Mucosa of stomach (tissue), 1 donor: ENCODE measurements around the gene FRMPD1.

Source experiments
- H3K27me3 ChIP-seq: one replicate; pipeline ENCODE4 v1.7.0; 2013; ENCODE audit warnings: mild to moderate bottlenecking, low read length; ENCODE audit not compliant: control insufficient read depth, insufficient read depth
- H3K36me3 ChIP-seq: one replicate; pipeline ENCODE4 v1.7.0; 2013; ENCODE audit warnings: low read length; ENCODE audit not compliant: control insufficient read depth, insufficient read depth
- H3K4me1 ChIP-seq: one replicate; pipeline ENCODE4 v1.7.0; 2013; ENCODE audit warnings: mild to moderate bottlenecking, low read length; ENCODE audit not compliant: control insufficient read depth, insufficient read depth
- H3K4me3 ChIP-seq: one replicate; pipeline ENCODE4 v1.7.0; 2013; ENCODE audit warnings: low read length
- H3K9ac ChIP-seq: one replicate; pipeline ENCODE4 v1.7.0; 2013; ENCODE audit warnings: mild to moderate bottlenecking, low read length, moderate library complexity
- H3K9me3 ChIP-seq: one replicate; pipeline ENCODE4 v1.7.0; 2013; ENCODE audit warnings: mild to moderate bottlenecking, low read length, moderate library complexity; ENCODE audit not compliant: control insufficient read depth
- donor health status: Pancreatic carcinoma.

Gene FRMPD1

GRCh38 chr9:37619806-37620205 lies 30.9 kb upstream of the FRMPD1 start:
- Histone ChIP-seq H3K36me3 (no peaks in the 10 kb centered on the region), H3K4me1 (no peaks in the 10 kb centered on the region), H3K27me3 (no peaks in the 10 kb centered on the region), H3K9me3 (no peaks in the 10 kb centered on the region), H3K4me3 (no peak overlapping the region), H3K9ac (no peak overlapping the region)

- Histone ChIP-seq H3K4me1 (no peaks in the 10 kb centered on the region), H3K36me3 (no peaks in the 10 kb centered on the region), H3K9ac (no peak overlapping the region), H3K27me3 (no peaks in the 10 kb centered on the region), H3K9me3 (no peaks in the 10 kb centered on the region), H3K4me3 (no peak overlapping the region)
These were observed 30.4 kb upstream of the FRMPD1 start for GRCh38 chr9:37620396-37620795.

DNA sequence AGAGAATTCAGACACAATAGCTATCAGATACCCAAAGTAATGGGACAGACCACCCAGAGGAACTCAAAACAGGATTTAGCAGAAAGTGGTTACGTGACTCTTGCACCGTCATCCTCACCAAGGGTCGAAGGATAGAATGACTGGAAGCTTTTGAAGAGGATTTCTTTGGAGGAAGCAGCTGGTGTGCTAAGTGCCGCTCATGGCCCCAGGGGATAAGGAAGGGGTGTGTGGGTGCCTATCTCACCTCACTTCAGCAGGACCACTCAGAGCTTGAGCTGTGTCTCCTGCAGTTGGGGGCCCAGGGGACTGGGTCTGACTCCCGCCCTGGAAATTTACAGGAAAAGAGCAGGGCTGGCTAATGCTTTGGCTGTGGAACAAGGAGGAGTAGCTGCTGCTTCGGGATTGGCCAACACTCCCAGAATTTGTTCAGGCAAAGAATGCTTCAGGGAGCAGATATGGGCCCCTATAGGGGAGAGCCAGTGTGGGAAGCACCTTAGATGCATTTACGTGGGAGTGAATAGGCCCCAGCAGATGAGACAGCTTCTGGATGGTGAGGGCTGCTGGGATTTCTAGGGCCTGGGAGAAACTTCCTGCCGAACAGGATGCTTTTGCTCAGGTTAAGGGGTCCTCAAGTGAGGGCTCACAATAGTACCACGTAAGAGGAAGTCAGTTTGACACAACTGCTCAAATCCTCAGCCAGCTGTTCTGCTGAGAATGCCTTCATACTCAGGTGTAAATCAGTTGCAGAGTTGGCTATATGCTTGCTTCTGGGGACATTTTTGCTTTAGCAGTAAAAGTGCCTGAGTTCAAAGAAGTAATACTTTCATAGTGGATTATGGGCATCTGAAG lies 29.3 kb upstream of the FRMPD1 start:
- Histone ChIP-seq H3K9ac (no peak overlapping the region), H3K4me3 (no peak overlapping the region), H3K4me1 (no peaks in the 10 kb centered on the region), H3K36me3 (no peaks in the 10 kb centered on the region), H3K9me3 (no peaks in the 10 kb centered on the region), H3K27me3 (no peaks in the 10 kb centered on the region)

GRCh38 chr9:37622462-37622861 lies 28.3 kb upstream of the FRMPD1 start:
- no peaks in the 10 kb centered on the region for H3K4me1 ChIP-seq
- H3K27me3 ChIP-seq, result no peaks in the 10 kb centered on the region
- no peaks in the 10 kb centered on the region for H3K9me3 ChIP-seq
- H3K36me3 ChIP-seq, result no peaks in the 10 kb centered on the region
- no peak overlapping the region for H3K9ac ChIP-seq
- H3K4me3 ChIP-seq, result no peak overlapping the region

DNA sequence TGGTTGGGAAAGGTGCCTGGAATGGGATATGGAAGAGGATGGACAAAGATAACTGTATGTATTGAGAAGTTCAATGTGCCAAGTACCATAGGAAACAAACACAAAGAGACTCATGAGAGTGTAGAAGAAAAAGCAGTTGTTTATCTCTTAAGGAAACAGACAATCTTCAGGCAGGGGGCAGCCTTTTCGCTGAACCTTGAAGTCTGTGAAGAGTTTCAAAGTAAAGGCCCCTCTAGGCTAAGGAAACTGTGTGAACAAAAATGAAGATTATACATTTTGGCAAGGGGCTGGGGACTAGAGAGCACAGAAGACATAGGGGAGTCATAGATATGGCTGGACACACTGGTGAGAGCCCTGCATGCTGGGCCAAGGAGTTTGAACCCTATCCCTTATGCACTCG lies 27.5 kb upstream of the FRMPD1 start:
- H3K4me3 ChIP-seq, result no peak overlapping the region
- H3K36me3 ChIP-seq, result no peaks in the 10 kb centered on the region
- H3K9ac ChIP-seq, result no peak overlapping the region
- no peaks in the 10 kb centered on the region for H3K27me3 ChIP-seq
- no peaks in the 10 kb centered on the region for H3K4me1 ChIP-seq
- no peaks in the 10 kb centered on the region for H3K9me3 ChIP-seq

GRCh38 chr9:37624073-37624472 lies 26.7 kb upstream of the FRMPD1 start:
- Histone ChIP-seq H3K4me1 (no peaks in the 10 kb centered on the region), H3K27me3 (no peaks in the 10 kb centered on the region), H3K36me3 (no peaks in the 10 kb centered on the region), H3K9me3 (no peaks in the 10 kb centered on the region), H3K4me3 (no peak overlapping the region), H3K9ac (no peak overlapping the region)

DNA sequence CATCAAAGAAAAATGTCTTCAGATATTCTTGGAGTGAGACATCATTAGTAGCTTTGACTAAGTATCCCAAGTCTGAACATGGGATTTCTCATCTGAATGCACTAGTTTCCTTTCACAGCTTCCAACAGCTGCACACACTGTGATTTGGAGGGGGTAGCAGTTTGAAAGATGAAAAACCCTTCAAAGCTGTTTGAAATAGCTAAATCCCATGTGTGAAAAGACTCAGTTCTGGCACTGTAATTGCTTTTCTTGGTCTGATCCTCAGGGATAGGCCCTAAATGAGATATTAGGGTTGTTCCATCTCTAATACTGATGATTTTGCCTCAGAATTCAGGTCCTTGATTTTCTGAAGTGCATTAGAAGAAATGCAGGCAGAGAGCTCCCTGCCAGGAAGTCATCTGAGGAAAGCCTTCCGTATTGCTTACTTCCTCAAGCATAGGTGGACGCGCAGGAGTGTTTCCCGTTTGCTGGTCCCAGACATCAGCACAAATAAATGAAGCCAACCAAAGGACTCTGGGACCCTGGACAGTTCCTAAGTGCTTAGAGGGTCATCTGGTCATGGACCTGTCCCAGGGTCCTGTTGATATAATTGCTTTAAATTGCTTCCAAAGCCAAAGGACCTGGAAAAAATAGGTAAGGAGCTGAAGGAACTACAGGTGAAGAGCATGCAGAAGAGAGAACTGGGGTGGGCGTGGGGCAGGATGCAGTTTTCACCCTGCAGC lies 25.6 kb upstream of the FRMPD1 start:
- Histone ChIP-seq H3K4me3 (no peak overlapping the region), H3K9me3 (no peaks in the 10 kb centered on the region), H3K27me3 (no peaks in the 10 kb centered on the region), H3K9ac (no peak overlapping the region), H3K36me3 (no peaks in the 10 kb centered on the region), H3K4me1 (no peaks in the 10 kb centered on the region)

DNA sequence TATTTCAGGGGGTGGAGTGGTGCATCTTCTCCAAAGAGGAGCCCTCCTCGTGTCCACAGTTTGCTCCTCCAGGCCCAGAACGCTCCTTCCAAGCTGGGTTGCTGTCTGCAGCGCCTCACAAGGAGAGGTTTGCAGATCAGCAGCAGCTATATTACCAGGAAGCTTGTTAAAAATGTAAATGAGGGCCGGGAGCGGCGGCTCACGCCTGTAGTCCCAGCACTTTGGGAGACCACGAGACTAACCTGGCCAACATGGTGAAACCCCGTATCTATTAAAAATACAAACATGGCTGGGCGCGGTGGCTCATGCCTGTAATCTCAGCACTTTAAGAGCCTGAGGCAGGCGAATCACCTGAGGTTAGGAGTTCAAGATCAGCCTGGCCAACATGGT lies 25.0 kb upstream of the FRMPD1 start:
- Histone ChIP-seq H3K36me3 (no peaks in the 10 kb centered on the region), H3K4me3 (no peak overlapping the region), H3K9ac (no peak overlapping the region), H3K4me1 (no peaks in the 10 kb centered on the region), H3K27me3 (no peaks in the 10 kb centered on the region), H3K9me3 (no peaks in the 10 kb centered on the region)

- Histone ChIP-seq H3K4me3 (no peak overlapping the region), H3K9ac (no peak overlapping the region), H3K36me3 (no peaks in the 10 kb centered on the region), H3K27me3 (no peaks in the 10 kb centered on the region), H3K9me3 (no peaks in the 10 kb centered on the region), H3K4me1 (no peaks in the 10 kb centered on the region)
These were observed 24.0 kb upstream of the FRMPD1 start for GRCh38 chr9:37626708-37627292.

DNA sequence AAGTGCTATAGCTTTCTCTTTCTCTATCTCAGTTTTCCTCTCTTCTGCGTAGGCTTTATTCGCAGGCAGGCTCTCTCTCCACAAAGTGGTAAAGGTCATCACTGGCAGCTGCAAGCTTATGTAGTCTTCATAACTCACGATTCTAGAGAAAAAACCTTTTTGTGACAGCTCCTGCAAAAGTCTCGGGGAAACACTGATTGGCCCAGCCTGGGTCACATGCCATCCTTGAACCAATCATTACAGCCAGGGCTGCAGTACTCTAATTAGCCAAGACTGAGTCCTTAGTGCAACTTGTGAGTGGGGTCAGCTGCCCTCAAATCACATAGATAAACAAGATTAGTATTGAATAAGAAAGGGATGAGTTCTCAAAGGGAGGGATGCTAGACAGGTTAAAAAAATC lies 18.3 kb upstream of the FRMPD1 start:
- Histone ChIP-seq H3K9ac (no peak overlapping the region), H3K9me3 (no peaks in the 10 kb centered on the region), H3K36me3 (no peaks in the 10 kb centered on the region), H3K4me3 (no peak overlapping the region), H3K4me1 (no peaks in the 10 kb centered on the region), H3K27me3 (no peaks in the 10 kb centered on the region)

GRCh38 chr9:37635808-37636207 lies 14.9 kb upstream of the FRMPD1 start:
- H3K4me1 ChIP-seq, result no peaks in the 10 kb centered on the region
- no peak overlapping the region for H3K9ac ChIP-seq
- no peaks in the 10 kb centered on the region for H3K9me3 ChIP-seq
- H3K4me3 ChIP-seq, result no peak overlapping the region
- no peaks in the 10 kb centered on the region for H3K27me3 ChIP-seq
- H3K36me3 ChIP-seq, result no peaks in the 10 kb centered on the region
